C4-2B (cell line): ENCODE results near the gene IL36B.

ENCODE experiments used
- ZFX ChIP-seq: fragments of 450-650 bp; IDR thresholded peaks from 2 replicates; pipeline ENCODE4 v1.6.1; 2017
- TF ChIP-seq, protein P1 (sequence below): fragments of 450-650 bp; conservative IDR thresholded peaks from 2 replicates; pipeline ENCODE4 v1.5.1; 2017; ENCODE audit warnings: mild to moderate bottlenecking

DNA sequence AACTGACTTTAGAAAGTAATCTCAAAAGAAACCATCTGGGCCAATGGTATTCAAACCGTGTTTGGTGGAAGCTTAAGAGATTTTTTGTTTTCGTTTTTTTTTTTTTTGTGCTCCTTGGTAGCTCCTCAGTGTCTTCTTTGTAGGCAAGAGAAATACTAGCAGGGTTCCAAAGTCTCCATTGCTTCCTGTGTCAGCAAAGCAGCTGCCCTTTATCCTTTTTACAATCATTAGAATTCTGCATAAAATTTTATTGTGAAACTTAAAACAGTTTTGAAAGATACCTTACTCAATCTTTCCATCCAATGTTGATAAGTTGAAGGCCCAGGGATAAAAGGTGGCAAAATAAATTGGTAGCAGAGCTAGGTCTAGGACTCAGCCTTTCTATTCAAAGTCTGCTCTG lies 15.6 kb upstream of the IL36B start:
- TF ChIP-seq, protein P1, sequence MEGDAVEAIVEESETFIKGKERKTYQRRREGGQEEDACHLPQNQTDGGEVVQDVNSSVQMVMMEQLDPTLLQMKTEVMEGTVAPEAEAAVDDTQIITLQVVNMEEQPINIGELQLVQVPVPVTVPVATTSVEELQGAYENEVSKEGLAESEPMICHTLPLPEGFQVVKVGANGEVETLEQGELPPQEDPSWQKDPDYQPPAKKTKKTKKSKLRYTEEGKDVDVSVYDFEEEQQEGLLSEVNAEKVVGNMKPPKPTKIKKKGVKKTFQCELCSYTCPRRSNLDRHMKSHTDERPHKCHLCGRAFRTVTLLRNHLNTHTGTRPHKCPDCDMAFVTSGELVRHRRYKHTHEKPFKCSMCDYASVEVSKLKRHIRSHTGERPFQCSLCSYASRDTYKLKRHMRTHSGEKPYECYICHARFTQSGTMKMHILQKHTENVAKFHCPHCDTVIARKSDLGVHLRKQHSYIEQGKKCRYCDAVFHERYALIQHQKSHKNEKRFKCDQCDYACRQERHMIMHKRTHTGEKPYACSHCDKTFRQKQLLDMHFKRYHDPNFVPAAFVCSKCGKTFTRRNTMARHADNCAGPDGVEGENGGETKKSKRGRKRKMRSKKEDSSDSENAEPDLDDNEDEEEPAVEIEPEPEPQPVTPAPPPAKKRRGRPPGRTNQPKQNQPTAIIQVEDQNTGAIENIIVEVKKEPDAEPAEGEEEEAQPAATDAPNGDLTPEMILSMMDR = no peak
- no peak for TF ChIP-seq ZFX
